SH-SY5Y (cell line): Measurements from ENCODE around the gene RNPS1.

Experiments
- GATA2 ChIP-seq: IDR thresholded peaks from 2 replicates; pipeline ENCODE4 v1.6.1; 2011; ENCODE audit warnings: mild to moderate bottlenecking, low read depth, low read length
- GATA3 ChIP-seq: IDR thresholded peaks from 2 replicates; pipeline ENCODE4 v1.6.1; 2011; ENCODE audit warnings: low read depth, mild to moderate bottlenecking, low read length, moderate library complexity

- TF ChIP-seq GATA3 (no peak), GATA2 (no peak)
Measured at GRCh38 chr16:2216330-2216729, 51.6 kb downstream of the RNPS1 start.
